Astrocyte (in vitro differentiated cells and primary cell): ENCODE measurements around the gene KCNC1. TPM values are rescaled to one million over a fixed set of nuclear protein-coding genes. Genes with fewer than 3 reads are reported as not detected.

Source experiments
- DNase-seq: peaks from one replicate; pipeline ENCODE4 v3.0.0-alpha.2; 2010; ENCODE audit warnings: low read depth
- FAIRE-seq: peaks from 2 replicates; lab custom pipeline; 2011; peaks lifted over from hg19 to GRCh38; lab: Jason Lieb, UNC
- H2AFZ ChIP-seq: 2 replicates; pipeline ENCODE4 v1.6.0; 2012; ENCODE audit warnings: low read depth, low read length, inconsistent platforms
- H3K27ac ChIP-seq: 2 replicates; pipeline ENCODE4 v1.5.1; 2011; ENCODE audit warnings: low read depth, low read length, inconsistent platforms
- H3K27me3 ChIP-seq: 2 replicates; pipeline ENCODE4 v1.6.0; 2011; ENCODE audit warnings: low read length, inconsistent platforms; ENCODE audit not compliant: insufficient read depth
- H3K36me3 ChIP-seq: 2 replicates; pipeline ENCODE4 v1.5.1; 2011; ENCODE audit warnings: low read length, inconsistent platforms; ENCODE audit not compliant: insufficient read depth
- H3K4me1 ChIP-seq: 2 replicates; pipeline ENCODE4 v1.5.1; 2011; ENCODE audit warnings: low read length, inconsistent platforms; ENCODE audit not compliant: insufficient read depth
- H3K4me2 ChIP-seq: 2 replicates; pipeline ENCODE4 v1.6.0; 2012; ENCODE audit warnings: low read length, inconsistent platforms
- H3K4me3 ChIP-seq: 2 replicates; pipeline ENCODE4 v1.5.1; 2011; ENCODE audit warnings: low read depth, mild to moderate bottlenecking, low read length, inconsistent platforms; ENCODE audit not compliant: insufficient read depth
- H3K79me2 ChIP-seq: 2 replicates; pipeline ENCODE4 v1.6.0; 2012; ENCODE audit warnings: mild to moderate bottlenecking, low read length, inconsistent platforms; ENCODE audit not compliant: insufficient read depth
- H3K9ac ChIP-seq: 2 replicates; pipeline ENCODE4 v1.6.0; 2012; ENCODE audit warnings: mild to moderate bottlenecking, low read length, inconsistent platforms
- H3K9me3 ChIP-seq: 2 replicates; pipeline ENCODE4 v1.5.1; 2012; ENCODE audit warnings: low read depth, mild to moderate bottlenecking, low read length, inconsistent platforms; ENCODE audit not compliant: insufficient read depth
- H4K20me1 ChIP-seq: 2 replicates; pipeline ENCODE4 v1.6.0; 2012; ENCODE audit warnings: low read length, inconsistent platforms; ENCODE audit not compliant: insufficient read depth
- H3K27ac Mint-ChIP-seq: one replicate; pipeline ENCODE4 v1.8.0; 2021; ENCODE audit warnings: mild to moderate bottlenecking, mixed read lengths; ENCODE audit not compliant: unreplicated experiment
- H3K27me3 Mint-ChIP-seq: one replicate; pipeline ENCODE4 v1.8.0; 2021; ENCODE audit warnings: low read depth, mixed read lengths; ENCODE audit not compliant: unreplicated experiment
- H3K36me3 Mint-ChIP-seq: one replicate; pipeline ENCODE4 v1.8.0; 2021; ENCODE audit warnings: low read depth, mixed read lengths; ENCODE audit not compliant: unreplicated experiment
- H3K4me1 Mint-ChIP-seq: one replicate; pipeline ENCODE4 v1.8.0; 2021; ENCODE audit warnings: low read depth, mixed read lengths; ENCODE audit not compliant: unreplicated experiment
- H3K4me3 Mint-ChIP-seq: one replicate; pipeline ENCODE4 v1.8.0; 2021; ENCODE audit warnings: mild to moderate bottlenecking, moderate library complexity, mixed read lengths; ENCODE audit not compliant: unreplicated experiment
- H3K9me3 Mint-ChIP-seq: one replicate; pipeline ENCODE4 v1.8.0; 2021; ENCODE audit warnings: mild to moderate bottlenecking, mixed read lengths; ENCODE audit not compliant: unreplicated experiment
- EZH2 ChIP-seq: IDR thresholded peaks from 2 replicates; pipeline ENCODE4 v1.6.1; 2012; ENCODE audit warnings: mild to moderate bottlenecking, low read length, inconsistent platforms; ENCODE audit not compliant: insufficient read depth
- total RNA-seq: library from RNA; stranded (reverse); gene quantifications from 2 replicates; pipeline ENCODE4 v1.2.1, GENCODE V29; 2021
- TF ChIP-seq, protein P1 (sequence below): IDR thresholded peaks from 2 replicates; pipeline ENCODE4 v1.5.1; 2011; ENCODE audit warnings: low read depth, mild to moderate bottlenecking, inconsistent platforms, low read length, moderate library complexity; ENCODE audit not compliant: insufficient read depth

Gene KCNC1
- total RNA-seq, 1 donor from 2014 or later = 0.05 TPM

DNA sequence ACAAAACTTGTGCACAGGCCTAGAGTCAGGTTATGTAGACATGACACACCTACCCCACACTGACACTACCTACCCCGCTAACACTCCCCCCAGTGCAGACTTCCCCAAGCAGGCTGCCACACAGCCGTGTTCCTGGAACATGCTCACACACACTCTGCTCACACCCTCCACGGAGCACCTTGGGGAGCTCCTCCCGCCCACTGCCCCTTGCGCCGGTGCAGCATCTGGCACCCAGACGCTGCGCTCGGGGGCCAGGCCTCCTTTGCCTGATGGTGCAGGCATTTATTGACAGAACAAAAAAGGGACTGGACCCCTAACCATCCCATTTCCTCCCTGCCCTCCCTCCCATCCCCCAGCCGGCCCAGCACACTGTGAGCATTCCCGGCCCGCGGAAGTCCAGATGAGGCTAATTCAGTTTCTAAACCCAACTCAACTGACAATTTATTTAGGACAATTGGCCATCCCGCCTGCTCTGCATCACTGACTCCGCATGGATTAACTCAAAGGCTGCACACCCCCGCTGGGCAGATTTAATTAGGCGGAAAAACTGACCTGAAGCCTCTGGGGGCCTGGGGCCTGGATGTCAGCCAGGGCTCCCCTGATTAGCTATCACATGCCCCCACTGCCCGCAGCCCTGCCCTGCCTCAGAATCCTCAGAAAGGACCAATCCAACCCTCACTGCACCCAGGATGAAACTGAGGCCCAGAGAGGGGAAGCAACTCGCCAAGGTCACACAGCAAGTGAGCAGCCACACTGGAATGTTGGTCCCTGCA lies 30.1 kb downstream of the KCNC1 start:
- Histone ChIP-seq H4K20me1 (no peaks in the 10 kb centered on the region), H3K9me3 (no peaks in the 10 kb centered on the region), H3K4me2 (peak overlapping the region; percentile 34), H3K79me2 (no peaks in the 10 kb centered on the region), H2AFZ (no peak overlapping the region), H3K4me1 (peaks cover 5% of the 10 kb centered on the region), H3K4me3 (no peak overlapping the region), H3K9ac (no peak overlapping the region), H3K36me3 (no peaks in the 10 kb centered on the region), H3K27me3 (no peaks in the 10 kb centered on the region), H3K27ac (no peak overlapping the region)
- TF ChIP-seq EZH2 = no peak
- TF ChIP-seq, protein P1, sequence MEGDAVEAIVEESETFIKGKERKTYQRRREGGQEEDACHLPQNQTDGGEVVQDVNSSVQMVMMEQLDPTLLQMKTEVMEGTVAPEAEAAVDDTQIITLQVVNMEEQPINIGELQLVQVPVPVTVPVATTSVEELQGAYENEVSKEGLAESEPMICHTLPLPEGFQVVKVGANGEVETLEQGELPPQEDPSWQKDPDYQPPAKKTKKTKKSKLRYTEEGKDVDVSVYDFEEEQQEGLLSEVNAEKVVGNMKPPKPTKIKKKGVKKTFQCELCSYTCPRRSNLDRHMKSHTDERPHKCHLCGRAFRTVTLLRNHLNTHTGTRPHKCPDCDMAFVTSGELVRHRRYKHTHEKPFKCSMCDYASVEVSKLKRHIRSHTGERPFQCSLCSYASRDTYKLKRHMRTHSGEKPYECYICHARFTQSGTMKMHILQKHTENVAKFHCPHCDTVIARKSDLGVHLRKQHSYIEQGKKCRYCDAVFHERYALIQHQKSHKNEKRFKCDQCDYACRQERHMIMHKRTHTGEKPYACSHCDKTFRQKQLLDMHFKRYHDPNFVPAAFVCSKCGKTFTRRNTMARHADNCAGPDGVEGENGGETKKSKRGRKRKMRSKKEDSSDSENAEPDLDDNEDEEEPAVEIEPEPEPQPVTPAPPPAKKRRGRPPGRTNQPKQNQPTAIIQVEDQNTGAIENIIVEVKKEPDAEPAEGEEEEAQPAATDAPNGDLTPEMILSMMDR = no peak
- H3K4me3 Mint-ChIP-seq = no peak overlapping the region
- H3K27ac Mint-ChIP-seq = no peak overlapping the region
- H3K9me3 Mint-ChIP-seq = no peaks in the 10 kb centered on the region
- H3K27me3 Mint-ChIP-seq = peaks cover 27% of the 10 kb centered on the region
- no peaks in the 10 kb centered on the region for H3K36me3 Mint-ChIP-seq
- FAIRE-seq (no peak), DNase-seq (no peak)
- no peaks in the 10 kb centered on the region for H3K4me1 Mint-ChIP-seq

DNA sequence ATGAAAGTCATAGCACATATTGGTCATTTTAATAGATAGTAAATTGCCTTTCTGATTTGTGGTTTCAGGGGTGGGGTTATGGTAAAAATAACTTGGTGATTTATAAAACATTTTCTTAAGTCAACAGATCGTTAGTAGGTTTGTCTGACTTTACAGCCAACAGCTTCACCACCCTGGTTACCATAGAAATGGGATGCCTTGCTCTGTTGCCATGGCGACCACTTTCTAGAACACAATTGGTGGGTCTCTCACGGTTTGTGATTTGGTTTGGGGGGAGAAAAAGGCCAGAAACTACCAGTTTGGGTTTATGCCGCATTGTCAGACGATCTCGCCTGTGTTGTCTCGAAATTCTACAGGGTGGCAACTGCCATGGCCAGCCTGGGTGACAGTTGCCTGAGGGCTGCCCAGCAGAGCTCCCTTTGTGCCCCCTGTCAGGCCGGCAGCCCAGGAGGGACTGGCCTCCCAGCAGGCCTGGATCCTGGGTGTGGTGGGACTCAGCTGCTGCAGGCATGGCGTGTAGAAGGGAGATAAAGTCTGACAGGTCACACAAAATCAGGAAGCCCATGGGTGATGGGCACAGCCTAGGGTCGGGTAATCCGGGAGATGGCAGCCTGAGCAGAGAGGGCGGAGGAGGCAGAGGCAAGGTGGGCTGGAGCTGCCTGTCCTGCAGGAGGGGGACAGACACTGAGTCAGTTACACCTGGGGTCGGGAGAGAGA lies 30.9 kb downstream of the KCNC1 start:
- Mint-ChIP-seq H3K36me3 (no peaks in the 10 kb centered on the region), H3K27me3 (peaks cover 30% of the 10 kb centered on the region), H3K4me1 (no peaks in the 10 kb centered on the region), H3K27ac (no peak overlapping the region), H3K9me3 (no peaks in the 10 kb centered on the region), H3K4me3 (no peak overlapping the region)
- H3K79me2 ChIP-seq = no peaks in the 10 kb centered on the region
- no peaks in the 10 kb centered on the region for H3K27me3 ChIP-seq
- peak overlapping the region; percentile 34 for H3K4me2 ChIP-seq
- peaks cover 5% of the 10 kb centered on the region for H3K4me1 ChIP-seq
- H3K27ac ChIP-seq = no peak overlapping the region
- H3K9me3 ChIP-seq = no peaks in the 10 kb centered on the region
- no peak for FAIRE-seq
- H2AFZ ChIP-seq = no peak overlapping the region
- no peaks in the 10 kb centered on the region for H4K20me1 ChIP-seq
- no peak overlapping the region for H3K9ac ChIP-seq
- DNase-seq = peak; percentile 49
- TF ChIP-seq, protein P1 = no peak
- TF ChIP-seq EZH2 = no peak
- no peaks in the 10 kb centered on the region for H3K36me3 ChIP-seq
- no peak overlapping the region for H3K4me3 ChIP-seq

DNA sequence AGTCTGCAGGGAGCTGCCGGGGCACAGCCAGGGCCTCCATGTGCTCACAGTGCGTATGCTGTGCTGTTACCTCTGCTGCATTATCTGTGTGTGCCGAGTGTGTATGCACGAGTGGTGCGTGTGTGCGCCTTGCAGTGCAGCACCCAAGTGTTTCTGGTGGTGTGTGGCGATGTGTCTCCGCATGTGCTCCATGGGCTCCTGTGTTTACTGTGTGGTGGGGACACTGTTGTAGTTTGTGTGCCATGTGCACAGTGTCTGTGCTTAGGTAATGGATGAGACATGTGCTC lies 31.4 kb downstream of the KCNC1 start:
- no peaks in the 10 kb centered on the region for H3K9me3 ChIP-seq
- H3K4me2 ChIP-seq = no peak overlapping the region
- no peak overlapping the region for H2AFZ ChIP-seq
- no peak overlapping the region for H3K4me3 ChIP-seq
- DNase-seq (no peak), FAIRE-seq (no peak)
- Mint-ChIP-seq H3K9me3 (no peaks in the 10 kb centered on the region), H3K4me3 (no peak overlapping the region), H3K27me3 (peaks cover 30% of the 10 kb centered on the region), H3K4me1 (no peaks in the 10 kb centered on the region), H3K36me3 (no peaks in the 10 kb centered on the region), H3K27ac (no peak overlapping the region)
- TF ChIP-seq EZH2 = no peak
- TF ChIP-seq, protein P1 = no peak
- H3K27me3 ChIP-seq = no peaks in the 10 kb centered on the region
- no peak overlapping the region for H3K27ac ChIP-seq
- no peaks in the 10 kb centered on the region for H3K79me2 ChIP-seq
- H3K36me3 ChIP-seq = no peaks in the 10 kb centered on the region
- peaks cover 5% of the 10 kb centered on the region for H3K4me1 ChIP-seq
- no peak overlapping the region for H3K9ac ChIP-seq
- no peaks in the 10 kb centered on the region for H4K20me1 ChIP-seq
